ENCODE measurements around the gene MALL. TPM values are rescaled to one million over a fixed set of nuclear protein-coding genes. Genes with fewer than 3 reads are reported as not detected.

The MALL gene
- total and polyA plus RNA-seq, 2 experiments from 2014 or later: 0.21 TPM; not detected in 1

DNA sequence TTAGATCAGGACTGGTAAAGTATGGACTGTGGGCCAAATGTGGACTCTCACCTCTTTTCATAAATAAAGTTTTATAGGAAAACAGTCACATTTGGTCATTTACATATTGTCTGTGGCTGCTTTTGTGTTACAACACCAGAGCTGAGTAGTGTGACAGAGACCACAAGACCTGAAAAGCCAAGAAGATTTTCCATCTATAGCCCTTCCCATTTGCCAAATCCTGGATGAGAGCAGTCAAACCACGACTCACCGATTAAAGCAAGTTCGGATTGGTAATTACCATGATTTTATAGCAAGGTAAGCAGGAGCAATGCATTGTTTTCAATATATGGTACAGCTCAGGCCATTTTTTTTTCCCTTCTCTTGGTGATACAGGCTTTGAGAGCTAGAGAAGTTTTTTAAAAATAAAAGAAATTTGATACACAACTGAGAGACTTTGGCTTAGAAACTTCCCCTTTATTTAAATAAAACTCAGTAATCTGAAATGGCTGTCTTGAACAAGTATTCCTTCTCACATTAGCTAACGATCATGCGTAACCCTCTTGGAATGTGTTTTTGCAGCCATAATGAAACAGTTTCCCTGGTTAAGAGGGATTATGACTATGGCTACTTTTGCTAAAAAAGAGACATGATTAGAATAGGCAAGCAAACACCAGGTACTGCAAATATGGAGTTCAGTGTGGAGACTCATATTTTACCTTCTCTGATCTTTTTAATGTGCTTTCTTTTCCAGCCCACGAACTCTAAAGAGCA lies 9.5 kb upstream of the MALL start:
- peak in 1 of 2 donors; percentile 64 for DNase-seq (ENCODE audit: low read depth in 1 of 2, low spot score in 1 of 2)
- H3K36me3 ChIP-seq: no peaks in the 10 kb centered on the region
- TF ChIP-seq, protein P1, sequence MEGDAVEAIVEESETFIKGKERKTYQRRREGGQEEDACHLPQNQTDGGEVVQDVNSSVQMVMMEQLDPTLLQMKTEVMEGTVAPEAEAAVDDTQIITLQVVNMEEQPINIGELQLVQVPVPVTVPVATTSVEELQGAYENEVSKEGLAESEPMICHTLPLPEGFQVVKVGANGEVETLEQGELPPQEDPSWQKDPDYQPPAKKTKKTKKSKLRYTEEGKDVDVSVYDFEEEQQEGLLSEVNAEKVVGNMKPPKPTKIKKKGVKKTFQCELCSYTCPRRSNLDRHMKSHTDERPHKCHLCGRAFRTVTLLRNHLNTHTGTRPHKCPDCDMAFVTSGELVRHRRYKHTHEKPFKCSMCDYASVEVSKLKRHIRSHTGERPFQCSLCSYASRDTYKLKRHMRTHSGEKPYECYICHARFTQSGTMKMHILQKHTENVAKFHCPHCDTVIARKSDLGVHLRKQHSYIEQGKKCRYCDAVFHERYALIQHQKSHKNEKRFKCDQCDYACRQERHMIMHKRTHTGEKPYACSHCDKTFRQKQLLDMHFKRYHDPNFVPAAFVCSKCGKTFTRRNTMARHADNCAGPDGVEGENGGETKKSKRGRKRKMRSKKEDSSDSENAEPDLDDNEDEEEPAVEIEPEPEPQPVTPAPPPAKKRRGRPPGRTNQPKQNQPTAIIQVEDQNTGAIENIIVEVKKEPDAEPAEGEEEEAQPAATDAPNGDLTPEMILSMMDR (IDR thresholded peaks at IDR 0.05; ENCODE audit: low read depth, low read length): no peak
- no peak overlapping the region for H3K27ac ChIP-seq
- no peak overlapping the region for H3K4me3 ChIP-seq
- peaks cover 63% of the 10 kb centered on the region for H3K27me3 ChIP-seq
- no peaks in the 10 kb centered on the region for H3K9me3 ChIP-seq (ENCODE audit: low read depth)
- H3K4me1 ChIP-seq (ENCODE audit: low read depth): peaks cover 13% of the 10 kb centered on the region

DNA sequence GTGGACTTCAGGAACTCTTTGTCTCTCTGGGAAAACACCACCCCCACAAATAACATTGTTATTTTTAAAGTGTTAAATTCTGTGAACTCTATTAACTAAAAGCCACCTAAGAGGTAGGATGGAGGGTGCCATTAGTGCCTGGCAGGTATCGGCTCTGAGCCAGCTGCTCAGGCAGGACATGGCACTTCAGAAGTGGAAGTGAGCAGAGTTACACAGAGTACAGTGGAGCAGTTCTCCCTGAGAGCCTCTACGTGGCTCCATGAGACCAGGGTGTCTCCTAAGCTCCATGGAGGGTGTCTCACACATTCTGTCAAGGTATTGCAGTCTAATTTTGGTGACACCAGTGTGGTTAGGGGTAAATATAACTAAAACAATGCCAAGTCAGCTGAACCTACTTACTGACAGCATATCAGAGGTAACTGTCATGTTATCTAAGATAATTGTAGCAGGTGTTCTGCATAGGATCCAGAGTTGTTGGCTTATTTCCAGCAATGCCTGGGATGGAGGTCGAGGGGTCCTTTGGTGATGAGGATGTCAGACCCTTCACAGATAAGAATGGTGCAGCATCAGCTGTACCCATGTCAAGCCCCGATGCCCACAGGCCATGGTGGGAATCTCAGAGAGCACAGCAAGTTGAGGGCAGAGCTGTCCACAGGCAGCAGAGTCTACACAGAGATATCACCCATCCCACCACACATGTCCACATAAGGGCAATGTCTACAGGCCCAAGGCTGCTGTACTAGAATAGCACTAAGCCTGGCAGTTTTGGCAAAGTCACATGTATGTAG lies 8.6 kb upstream of the MALL start:
- Histone ChIP-seq H3K9me3 (ENCODE audit: low read depth) (no peaks in the 10 kb centered on the region), H3K4me3 (no peak overlapping the region), H3K27ac (no peak overlapping the region), H3K27me3 (peaks cover 58% of the 10 kb centered on the region), H3K4me1 (ENCODE audit: low read depth) (peaks cover 13% of the 10 kb centered on the region), H3K36me3 (no peaks in the 10 kb centered on the region)
- DNase-seq (ENCODE audit: low read depth in 1 of 2, low spot score in 1 of 2): peak in 1 of 2 donors; percentile 28
- TF ChIP-seq, protein P1 (IDR thresholded peaks at IDR 0.05; ENCODE audit: low read depth, low read length): no peak

DNA sequence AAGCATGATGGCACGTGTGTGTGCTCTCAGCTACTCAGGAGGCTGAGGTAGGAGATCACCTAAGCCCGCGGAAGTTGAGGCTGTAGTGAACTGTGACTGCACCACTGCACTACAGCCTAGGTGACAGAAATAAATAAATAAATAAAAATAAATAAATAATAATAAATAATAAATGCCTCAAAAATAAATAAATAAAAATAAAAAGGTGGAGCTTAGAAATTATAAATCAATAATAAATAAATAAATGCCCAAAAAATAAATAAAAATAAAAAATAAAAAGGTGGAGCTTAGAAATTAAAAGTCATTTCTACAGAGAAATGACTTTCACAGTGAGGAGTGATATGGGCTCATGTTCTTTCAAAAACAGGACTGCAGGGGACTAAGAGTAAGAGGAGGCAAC lies 6.0 kb upstream of the MALL start:
- TF ChIP-seq, protein P1 (IDR thresholded peaks at IDR 0.05; ENCODE audit: low read depth, low read length): no peak

DNA sequence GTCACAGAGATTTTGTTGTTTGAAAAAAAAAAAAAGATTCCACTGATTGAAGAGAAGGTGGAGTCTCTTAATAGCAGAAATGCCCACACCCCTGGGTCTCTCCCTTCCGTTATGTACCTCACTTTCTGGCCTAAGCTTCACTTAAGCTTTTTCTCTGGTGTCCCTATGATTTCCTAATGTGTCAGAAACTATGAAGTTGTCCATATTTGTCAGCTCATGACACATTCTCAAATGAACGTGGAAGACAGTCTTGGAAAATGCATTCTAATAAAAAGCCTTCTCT lies 5.4 kb upstream of the MALL start:
- Histone ChIP-seq H3K27me3 (peaks cover 63% of the 10 kb centered on the region), H3K36me3 (no peaks in the 10 kb centered on the region), H3K27ac (no peak overlapping the region), H3K4me1 (ENCODE audit: low read depth) (peaks cover 13% of the 10 kb centered on the region), H3K4me3 (no peak overlapping the region), H3K9me3 (ENCODE audit: low read depth) (no peaks in the 10 kb centered on the region)
- DNase-seq (ENCODE audit: low read depth in 1 of 2, low spot score in 1 of 2): no peak
- TF ChIP-seq, protein P1 (IDR thresholded peaks at IDR 0.05; ENCODE audit: low read depth, low read length): no peak

More for the DNA sequence above, 6.0 kb upstream of the MALL start:
- H3K9me3 ChIP-seq (ENCODE audit: low read depth): no peaks in the 10 kb centered on the region
- H3K4me1 ChIP-seq (ENCODE audit: low read depth): peaks cover 13% of the 10 kb centered on the region
- H3K27me3 ChIP-seq: peaks cover 63% of the 10 kb centered on the region
- no peak overlapping the region for H3K4me3 ChIP-seq
- no peaks in the 10 kb centered on the region for H3K36me3 ChIP-seq
- DNase-seq (ENCODE audit: low read depth in 1 of 2, low spot score in 1 of 2): no peak
- no peak overlapping the region for H3K27ac ChIP-seq

DNA sequence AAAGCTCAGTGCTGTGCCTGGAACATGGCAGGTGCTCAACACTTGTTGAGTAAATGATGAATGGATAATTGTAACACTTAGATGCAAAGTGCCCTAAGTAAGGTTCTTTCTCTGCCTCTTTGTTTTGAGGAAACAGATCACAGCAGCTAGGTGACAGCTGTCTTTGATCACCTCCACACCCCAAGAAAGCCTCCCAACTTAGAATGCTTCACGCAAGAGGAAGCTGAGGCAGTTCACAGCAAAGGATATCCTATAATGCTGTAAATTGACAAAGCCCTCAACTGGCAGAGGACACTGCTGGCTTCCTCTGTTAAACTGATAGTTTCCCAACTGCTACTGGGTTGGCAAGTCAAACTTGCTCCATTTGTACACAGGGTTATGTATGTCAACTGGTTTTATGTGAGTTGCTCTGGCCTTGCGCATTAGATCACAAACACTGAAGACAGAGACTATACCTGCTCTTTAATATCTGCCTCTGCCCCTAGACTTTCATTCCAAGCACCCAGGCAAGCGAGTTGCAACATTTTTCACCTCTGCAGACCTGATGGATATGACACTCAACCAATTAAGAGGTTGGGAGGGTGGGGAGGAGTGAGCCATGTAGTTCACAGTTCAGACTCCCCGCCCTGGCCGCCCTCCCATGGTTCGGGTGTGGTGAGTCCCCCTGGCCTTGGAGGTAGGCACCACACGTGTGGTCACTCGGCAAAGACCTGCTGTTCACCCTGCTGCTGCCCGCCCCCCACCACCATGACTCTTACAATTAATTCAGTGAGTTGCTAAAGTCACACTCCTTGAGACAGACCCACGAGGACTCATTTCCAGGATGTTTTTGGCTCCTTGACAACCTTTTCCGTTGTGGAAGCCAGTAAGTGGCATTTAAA lies 4.8 kb upstream of the MALL start:
- peaks cover 13% of the 10 kb centered on the region for H3K4me1 ChIP-seq (ENCODE audit: low read depth)
- H3K27ac ChIP-seq: no peak overlapping the region
- no peak overlapping the region for H3K4me3 ChIP-seq
- peaks cover 63% of the 10 kb centered on the region for H3K27me3 ChIP-seq
- H3K36me3 ChIP-seq: no peaks in the 10 kb centered on the region
- TF ChIP-seq, protein P1 (IDR thresholded peaks at IDR 0.05; ENCODE audit: low read depth, low read length): no peak
- H3K9me3 ChIP-seq (ENCODE audit: low read depth): no peaks in the 10 kb centered on the region
- DNase-seq (ENCODE audit: low read depth in 1 of 2, low spot score in 1 of 2): peak in 1 of 2 donors; percentile 85
